GM21529 (cell line): ENCODE results near the gene IGSF8.
"Not testable (repeated sequence)": the region's sequence is repeated elsewhere in the genome, so short reads cannot be mapped to it uniquely, and the experiment has no call there.

Experiments
- ATAC-seq: cut with Tn5 transposase; IDR thresholded peaks from one replicate; pipeline ENCODE4 v1.9.1; 2021; ENCODE audit not compliant: unreplicated experiment

IGSF8 gene

DNA sequence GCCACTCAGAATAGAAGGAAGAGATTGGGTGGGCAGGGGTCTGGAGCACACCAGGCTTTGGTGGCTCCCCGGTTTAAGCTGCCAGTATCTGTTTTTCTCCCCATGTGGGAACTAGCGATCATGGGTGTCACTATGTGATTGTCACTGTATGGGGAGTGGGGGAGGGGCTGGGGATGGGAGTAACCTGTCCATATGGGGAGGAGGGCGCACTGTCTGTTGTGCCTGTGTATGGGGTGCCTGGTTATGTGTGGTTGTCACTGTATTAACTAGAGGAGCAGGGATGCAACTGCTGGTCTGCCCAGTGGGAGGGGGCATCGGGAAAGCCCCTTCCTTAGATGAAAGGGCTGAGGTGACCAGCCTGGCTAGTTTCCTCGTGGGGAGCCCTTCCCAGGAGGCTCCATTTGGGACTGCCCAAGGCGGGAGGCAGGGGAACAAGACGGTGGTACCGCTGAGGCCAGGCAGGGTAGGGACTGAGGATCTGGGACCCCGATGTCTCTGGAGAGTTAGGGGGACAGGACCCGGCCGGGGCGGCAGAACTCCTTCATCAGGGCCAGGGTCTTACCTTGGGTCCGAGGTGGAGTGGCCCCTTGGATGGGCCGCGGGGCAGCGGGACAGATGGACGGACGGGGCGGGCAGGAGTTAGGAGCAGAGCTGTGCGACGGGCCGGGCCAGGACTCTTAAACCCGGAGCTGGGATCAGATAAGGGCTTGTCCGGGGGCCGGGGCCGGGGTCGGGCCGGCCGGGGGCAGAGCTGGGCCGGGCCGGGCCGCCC lies 28.8 kb downstream of the IGSF8 start, which contains the start of gene KCNJ10:
Gene KCNJ10 (minus strand): TSS at position 701 of the 772 bp plus-strand sequence. CDS start 27,628 bp downstream, outside the sequence.
- no peak for ATAC-seq

DNA sequence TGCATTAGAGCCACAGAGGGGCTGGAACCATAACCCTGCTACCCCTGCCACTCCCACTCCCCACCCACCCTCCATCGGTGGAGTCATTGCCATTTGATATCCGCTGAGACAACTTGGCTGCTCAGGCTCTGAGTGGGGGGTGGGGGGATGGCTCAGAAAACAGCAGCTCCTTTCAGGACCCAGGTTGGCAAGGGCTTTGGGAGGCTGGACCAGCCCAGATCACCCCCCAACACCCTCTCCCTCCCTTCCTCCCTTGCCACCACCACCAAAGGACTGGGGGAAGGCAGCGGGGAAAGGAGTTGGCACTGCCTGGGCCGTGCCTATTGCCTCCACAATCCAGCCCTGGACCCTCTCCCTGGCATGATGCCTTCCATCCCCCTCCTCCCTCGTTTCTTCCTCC lies 30.2 kb downstream of the IGSF8 start:
- no peak for ATAC-seq

DNA sequence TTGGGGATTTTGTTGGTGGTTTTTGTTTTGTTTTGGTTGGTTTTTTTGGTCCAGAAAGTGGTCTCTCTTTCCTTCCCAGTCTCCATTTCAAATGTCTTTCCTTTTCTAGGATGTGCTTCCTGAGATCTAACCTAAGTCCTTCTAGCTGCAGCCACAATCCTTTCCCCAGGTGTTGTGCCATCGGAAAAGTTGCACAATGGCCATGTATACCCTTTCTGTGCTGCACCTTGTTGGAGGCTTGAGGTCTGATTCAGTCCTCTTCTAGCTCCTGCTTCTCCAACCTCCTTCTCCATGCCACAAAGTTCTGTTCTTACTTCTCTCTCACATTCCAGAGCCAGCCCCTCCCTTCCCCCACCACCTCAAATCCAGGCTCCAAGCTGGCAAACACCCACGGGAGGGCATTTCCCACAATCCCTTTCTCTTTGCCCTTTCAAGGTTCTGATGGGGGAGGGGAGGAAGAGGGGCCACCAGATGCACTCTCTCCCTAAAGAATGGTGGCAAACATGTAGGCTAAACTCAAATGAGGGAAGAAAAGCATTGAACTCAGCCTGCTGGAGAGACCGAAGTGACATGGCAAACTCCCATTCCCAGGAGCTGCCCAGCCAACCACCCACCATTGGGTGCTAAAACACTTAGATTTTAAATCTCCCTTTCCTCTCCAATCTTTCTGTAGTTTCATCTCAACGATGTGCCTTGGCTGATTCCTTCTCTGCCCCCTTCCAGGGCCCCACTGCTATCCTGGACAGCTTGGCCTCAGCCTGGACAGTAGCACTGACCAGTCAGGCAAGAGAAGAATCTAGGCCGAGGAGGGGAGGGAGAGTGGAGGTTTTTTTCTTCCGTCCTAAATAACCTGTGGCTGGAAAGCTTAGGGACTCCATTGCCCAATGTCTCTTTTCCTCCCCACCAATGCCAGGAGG lies 31.3 kb downstream of the IGSF8 start:
- ATAC-seq = no peak

DNA sequence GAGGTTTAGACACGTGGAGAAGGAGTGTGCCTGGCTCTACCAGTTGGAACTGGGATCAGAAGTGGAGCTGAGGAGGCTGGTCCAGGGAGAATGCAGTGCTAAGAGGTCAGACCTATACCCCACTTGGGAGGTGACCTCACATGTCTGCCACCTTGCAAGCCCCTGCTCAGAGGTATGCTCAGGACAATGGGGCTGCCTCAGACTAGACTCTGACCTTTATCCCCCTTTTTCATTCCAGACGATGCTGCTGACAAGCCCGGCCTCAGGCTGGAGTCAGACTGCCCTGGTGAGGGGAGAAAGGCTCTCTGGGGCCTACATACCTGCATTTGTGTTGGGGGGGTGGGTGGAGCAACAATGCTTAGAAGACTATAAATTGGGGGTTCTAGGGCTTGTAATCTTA lies 33.7 kb downstream of the IGSF8 start:
- no peak for ATAC-seq

DNA sequence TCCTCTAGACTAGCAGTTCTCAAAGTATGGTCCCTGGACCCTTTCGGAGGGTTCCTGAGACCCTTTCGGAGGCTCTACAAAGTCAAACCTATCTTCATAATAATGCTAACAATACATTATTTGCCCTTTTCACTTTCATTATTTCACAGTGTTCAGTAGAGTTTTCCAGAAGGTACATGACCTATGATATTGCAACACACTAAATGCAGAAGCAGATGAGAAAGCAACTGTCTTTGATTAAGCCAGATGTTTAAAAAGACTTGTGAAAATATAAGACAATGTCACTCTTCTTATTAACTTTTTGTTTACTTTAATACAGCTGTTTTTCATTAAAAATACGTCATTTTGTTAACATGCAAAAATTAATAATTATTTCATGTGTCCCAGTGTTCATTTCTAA lies 34.3 kb downstream of the IGSF8 start:
- ATAC-seq = no peak

DNA sequence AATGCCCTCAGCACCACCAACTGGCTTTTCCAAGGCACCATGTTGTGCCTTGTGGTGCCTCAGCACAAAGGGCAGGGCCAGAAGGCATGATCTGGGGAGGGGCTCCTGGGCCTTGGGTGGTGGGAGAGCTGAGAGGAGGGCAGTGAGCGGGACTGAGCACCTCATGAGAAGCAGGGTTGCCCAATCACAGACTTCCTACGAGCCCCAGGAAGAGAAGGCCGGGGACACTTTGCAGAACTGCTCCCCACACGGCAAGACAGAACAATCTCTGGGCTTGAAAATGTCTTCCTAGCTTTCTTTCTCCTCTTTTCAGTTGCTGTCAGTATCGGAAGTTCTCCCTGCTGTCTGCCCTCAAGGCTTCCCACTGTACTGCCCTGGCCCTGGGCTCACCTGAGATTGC lies 35.2 kb downstream of the IGSF8 start:
- ATAC-seq = no peak

DNA sequence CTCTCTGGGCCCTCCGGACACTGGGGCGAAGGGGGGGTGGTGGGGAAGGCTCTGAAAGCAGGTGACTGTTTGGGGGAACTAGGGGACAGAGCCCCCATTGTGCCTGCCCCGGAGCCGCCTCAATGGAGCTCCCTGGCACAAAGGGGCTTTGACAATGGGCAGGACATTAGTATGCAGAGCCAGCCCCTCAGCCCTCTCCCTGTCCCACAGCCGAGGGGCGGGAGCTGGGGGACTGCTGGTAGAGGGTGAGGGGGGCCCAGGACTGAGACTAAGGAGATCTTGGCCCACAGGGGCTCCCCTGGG lies 36.2 kb downstream of the IGSF8 start:
- ATAC-seq = no peak

DNA sequence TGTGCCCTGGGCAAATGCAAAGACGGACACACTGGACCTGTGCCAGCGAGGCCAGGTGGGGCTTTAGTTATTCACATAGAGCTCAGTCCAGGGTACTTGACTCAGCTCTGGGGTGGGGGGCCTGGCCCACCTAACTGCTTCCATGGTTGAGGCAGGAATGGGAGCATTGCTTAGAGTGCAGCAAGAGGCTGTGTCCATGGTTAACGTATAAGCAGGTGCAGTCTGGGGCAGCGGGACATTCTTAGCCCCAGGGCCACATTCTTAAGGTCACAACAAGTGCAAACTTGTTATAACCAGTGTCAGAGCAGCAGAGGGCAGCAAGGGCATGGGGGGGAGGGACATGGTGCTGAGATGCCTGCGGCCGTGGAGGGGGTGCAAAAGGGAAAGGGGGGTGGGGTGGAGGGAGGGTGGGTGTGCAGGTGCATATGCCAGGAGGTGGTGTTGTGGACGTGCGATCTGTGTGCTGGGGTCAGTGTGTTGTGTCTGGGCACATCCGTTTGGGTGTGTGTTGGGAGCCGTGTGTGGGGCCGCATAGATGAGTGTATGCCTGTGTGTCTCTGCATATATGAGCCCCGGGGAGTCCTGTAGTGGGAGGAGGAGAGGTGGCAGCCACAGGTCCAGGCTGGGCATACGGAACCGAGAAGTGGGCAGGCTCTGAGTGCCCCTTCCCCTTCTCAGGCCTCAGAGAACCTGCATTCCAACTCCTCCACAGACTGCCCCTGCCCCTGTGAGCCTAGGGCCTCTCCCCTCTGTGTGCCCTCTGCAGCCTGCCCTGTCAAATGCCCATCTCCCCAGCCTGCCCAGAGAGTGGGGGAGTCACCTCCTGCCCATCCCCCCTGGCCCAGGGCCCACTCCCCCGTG lies 36.8 kb downstream of the IGSF8 start:
- ATAC-seq = no peak

DNA sequence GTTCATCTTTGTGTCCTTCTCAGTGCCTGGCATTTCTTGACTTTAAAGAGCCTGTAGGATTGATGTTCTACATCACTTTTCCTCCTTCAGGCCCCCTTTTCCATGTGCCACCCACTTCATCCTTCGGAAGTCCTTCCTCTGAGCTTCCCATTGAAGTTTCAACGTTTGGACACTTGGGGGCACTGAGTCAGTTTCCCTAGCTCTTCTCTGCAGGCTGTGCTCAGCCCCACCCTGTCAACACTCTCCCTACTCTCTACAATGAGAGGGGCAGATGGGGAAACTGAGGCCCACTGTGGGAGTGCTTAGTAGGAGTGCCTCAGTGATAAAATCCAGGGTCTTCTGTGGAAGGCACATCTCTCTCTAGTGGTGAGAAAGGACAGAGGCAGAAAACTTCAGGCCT lies 40.3 kb downstream of the IGSF8 start:
- no peak for ATAC-seq

DNA sequence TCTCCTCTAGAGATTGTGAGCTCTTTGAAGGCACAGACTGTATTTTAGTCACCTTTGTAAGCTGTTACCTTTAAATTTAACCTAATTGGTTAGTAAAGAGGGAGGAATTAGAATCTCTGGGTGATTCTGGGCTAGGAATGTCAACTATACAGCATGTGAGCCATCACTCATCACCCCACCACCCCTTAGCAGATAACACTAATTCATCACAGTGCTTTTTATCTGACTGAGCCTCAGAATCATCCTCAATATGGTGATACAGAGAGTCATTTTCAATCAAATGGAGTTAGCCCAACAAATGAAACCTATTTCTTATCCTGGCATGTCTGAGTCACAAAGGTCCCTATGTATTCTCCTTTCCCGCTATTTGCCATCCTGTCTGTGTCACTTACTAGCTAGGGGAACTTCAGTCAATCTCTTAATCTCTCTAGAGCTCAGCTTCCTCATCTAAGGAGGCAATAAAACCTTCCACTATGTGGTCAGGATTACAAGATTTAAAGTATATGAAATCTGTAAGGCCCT lies 41.7 kb downstream of the IGSF8 start:
- no peak for ATAC-seq

DNA sequence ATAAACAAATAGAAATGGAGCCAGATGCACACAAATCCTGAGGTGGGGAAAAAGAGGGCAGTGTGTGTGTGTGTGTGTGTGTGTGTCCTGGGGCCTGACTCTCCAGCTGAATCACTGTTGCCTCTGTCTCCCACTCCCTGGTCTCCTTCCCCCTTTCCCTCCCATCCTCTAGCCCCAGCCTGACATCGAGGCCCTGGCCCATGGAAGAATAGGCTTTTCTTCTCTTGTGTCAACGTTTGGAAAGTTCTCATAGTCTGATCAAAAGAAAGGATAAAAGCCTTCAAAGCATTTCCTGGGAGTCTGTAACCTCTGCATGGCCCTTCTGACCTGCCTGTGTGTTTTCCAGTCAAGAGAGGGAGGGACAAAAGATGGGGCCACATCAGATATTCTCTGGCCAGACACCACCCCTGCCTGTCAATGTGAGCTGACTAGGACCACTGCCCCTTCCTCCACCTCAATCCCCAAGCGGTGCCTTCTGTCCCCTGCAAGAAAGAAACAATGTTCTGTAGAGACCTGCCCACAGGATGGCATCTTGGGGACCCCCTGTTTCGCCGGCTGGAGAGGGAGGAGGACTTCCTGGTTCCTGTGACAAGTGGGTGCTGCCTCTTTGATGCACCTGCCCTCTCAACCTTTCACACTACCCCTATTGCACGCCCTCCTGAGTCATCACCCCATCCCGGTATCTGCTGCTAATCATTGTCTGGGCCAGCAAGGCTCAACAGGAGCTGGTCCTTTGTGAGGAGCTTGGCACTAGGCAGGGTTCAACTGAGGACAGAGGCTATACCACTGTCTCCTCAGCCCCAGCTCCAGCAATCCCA lies 44.7 kb downstream of the IGSF8 start:
- no peak for ATAC-seq

DNA sequence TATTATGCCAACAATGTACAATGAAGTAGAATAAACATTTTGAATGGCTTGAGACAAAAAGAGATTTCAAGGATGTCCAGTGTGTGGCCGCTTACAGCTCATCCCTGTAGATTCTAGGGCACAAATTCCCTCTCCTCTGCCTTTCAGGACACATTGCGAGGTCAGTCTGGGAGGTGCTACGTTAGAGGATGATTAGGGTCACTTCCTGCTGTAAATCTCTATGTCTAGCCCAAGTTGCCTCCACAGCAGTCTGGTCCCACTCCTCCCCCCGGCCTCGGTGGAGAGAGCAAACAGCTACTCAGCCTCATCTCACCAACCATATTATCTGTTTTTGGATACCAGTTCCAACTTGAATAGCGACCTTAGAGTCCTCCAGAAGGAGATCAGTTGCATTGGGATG lies 45.5 kb downstream of the IGSF8 start:
- ATAC-seq = no peak

DNA sequence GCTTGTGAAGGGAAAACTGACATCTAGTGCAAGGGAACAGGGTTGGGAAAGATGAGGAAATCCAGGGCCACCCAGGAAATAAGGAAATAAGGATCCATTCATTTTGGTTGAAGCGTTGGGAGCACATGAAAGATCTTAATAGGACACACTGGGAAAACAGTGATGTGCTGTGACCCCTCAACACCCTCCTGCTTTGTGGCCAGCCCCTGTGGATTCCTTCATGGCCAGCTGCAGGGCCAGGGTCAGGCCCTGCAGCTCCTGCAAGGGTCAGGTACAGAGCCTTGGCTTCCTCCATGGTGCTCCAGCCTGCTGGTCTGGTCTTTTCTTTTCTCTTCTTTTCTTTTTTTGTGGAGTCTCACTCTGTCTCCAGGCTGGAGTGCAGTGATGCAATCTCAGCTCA lies 47.8 kb downstream of the IGSF8 start:
- ATAC-seq = no peak

DNA sequence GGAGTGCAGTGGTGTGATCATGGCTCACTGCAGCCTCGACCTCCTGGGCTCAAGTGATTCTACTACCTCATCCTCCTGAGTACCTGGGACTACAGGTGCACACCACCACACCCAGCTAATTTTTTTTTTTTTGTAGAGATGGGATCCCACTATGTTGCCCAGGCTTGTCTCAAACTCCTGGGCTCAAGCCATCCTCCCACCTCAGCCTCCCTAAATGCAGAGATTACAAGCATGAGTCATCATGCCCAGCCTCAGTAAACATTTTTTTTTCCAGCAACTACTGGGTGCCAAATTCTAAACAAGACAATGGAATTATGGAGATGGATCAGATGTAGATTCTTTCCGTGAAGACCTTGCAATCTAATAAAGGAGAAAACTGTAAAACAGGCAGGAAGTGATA lies 48.2 kb downstream of the IGSF8 start:
- ATAC-seq = not testable (repeated sequence)

DNA sequence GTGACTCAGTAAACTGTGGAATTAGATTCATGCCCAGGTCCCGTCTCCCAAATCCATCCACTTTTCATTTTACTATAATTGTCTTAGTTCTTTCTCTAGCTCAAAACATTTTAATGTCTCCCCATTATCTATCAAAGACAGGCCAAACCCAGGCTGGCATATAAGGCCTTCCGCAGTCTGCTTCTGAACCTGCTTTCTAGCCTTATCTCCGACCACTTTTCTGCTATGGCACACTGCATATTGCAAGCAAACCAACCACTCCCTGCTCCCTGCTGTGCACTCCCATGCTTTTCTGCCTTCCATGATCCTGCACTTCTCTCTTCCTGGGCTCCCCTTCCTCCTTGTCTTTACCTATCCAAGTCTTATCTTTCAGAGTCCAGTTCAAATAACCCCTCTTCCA lies 49.3 kb downstream of the IGSF8 start:
- no peak for ATAC-seq

DNA sequence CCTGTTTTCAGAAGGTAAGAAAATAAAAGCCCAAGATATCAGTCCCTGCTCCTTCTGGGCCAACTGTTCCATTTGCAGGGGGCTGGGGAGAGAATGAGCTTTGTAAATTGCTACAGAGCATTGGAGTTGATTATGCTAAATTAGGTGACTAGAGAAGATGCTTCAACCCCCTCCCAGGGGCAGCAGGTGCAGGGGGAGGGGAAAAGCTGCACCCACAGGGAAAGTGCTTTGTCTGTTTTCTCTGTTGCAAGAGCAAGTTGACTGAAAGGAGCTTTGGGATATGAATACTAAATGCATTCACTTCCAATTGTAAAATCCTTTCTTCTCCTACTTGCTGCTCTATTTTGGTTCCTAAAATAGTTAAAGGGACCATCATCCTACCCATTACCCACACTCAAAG lies 50.1 kb downstream of the IGSF8 start:
- ATAC-seq = no peak

DNA sequence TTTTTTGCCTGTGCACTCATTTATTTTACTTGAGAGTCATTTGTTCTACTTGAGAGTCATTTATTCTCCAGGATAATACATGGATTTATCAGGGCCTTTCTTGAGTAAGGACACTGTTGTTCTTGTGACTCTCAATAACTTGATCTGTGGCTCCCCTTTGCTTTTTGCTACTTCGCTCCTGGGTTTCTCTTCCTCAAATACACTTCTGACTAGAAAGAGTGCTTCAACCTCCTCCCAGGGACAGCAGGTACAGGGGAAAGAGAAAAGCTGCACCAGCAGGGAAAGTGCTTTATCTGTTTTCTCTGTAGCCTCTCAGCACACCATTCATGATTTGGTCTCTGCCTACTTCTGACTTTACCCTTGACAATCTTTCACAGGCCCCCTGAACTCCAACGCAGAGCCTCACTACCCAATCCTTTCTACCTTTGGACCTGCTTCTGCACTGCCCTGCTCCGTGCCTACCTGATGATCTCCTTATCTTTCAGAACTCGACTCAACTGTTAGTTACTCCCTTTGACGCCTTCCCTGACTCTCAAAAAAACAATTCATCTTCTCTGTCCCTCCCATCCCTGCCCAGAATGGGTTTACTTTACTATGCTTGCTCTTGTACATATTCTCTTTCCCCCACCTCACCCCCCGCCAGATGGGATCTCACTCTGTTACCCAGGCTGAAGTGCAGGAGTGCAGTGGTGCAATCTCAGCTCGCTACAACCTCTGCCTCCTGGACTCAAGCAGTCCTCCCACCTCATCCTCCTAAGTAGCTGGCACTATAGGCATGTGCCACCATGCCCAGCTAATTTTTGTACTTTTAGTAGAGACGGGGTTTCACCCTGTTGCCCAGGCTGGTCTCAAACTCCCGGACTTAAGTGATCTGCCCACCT lies 51.1 kb downstream of the IGSF8 start:
- ATAC-seq = peak; percentile 54

DNA sequence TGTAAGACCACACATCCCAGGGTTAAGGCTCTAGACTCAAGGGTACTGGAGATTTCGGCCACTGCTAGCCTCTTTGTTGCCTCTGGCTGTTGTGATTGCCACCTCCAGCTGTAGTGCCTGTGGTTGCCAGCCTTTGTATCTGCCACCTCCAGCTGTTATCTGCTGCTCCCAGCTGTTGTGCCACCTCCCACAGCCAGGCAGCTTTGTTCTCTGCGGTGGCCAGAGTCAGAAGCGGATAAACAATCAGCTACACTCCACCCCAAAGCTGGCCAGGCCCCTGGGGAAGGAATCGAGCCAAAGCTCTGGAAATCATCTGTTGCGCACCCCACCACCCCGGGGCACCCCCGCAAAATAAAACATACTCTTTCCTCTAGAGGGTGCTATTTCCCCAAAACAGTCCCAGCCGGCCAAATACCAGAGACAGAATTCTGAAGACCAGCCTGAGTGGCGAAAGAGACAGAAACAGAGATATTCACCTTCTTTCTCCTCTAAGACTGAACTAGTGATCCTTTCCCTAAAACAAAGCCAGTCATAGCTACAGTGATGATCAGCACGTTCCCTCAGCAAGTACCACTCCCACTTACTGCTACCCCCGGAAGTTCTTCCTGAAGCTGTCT lies 51.8 kb downstream of the IGSF8 start:
- ATAC-seq = peak; percentile 74

DNA sequence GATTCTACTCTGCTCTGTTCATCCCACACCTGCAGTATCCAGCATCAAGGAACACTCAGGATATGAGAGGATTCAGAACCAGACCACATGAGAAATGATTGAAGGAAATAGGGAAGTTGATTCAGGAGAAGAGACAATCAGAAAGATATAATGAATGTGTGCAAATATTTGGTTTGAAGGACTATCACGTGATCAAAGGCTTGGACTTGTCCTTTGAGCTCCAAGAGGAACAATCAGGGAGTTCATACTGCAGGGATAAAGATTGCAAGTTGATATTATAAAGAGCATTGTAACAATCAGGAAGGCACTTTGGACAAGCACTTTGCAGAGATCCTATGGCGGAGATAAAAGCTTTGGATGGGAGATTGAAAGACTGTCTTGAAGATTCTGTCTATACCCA lies 52.8 kb downstream of the IGSF8 start:
- no peak for ATAC-seq
